ENCODE results near the gene SLC6A6.

DNA sequence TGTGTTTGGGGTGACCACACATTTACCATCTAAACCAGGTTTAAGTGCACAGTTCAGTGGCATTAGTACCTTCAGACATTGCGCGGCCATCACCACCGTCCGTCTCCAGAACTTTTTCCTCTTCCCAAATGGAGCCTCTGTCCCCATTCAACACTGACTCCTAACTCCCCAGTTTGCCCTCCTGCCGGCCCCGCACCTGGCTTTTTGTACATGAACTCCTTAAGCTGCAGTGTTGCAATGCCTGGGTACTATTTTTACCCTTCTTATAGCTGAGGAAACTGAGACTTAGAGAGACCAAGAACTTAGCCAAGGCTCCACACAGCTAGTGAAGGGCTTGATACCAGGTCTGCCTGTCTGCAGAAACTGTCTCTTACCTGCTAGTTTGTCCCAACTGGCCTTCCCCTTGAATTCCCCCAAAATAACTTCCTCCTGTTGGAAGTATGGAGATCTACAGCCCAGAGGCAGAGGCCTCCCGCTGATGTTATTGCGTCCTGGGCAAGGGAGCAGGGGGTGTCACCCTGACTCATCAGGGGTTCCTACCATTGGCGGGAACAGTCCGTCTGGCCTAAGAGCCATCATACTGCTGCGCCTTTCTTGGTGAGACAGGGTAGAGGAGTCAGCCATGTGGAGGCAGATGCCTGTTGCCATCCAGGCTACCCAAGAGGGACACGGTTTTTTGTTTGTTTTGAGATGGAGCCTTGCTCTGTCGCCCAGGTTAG lies 72.1 kb downstream of the SLC6A6 start:
- TF ChIP-seq, protein P1, sequence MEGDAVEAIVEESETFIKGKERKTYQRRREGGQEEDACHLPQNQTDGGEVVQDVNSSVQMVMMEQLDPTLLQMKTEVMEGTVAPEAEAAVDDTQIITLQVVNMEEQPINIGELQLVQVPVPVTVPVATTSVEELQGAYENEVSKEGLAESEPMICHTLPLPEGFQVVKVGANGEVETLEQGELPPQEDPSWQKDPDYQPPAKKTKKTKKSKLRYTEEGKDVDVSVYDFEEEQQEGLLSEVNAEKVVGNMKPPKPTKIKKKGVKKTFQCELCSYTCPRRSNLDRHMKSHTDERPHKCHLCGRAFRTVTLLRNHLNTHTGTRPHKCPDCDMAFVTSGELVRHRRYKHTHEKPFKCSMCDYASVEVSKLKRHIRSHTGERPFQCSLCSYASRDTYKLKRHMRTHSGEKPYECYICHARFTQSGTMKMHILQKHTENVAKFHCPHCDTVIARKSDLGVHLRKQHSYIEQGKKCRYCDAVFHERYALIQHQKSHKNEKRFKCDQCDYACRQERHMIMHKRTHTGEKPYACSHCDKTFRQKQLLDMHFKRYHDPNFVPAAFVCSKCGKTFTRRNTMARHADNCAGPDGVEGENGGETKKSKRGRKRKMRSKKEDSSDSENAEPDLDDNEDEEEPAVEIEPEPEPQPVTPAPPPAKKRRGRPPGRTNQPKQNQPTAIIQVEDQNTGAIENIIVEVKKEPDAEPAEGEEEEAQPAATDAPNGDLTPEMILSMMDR (conservative IDR thresholded peaks at IDR 0.05 in 1 of 2, IDR thresholded peaks at IDR 0.05 in 1 of 2; ENCODE audit: low read depth in 1 of 2, low read length in 2 of 2), result no peak
- no peak for TF ChIP-seq EZH2 (IDR thresholded peaks at IDR 0.05; ENCODE audit: low read length, missing control alignments)
